MM.1S (cell line): ENCODE data around the gene ITCH.

Source experiments
- CTCF ChIP-seq: fragments of 300-600 bp; sonication (generic); IDR thresholded peaks from 2 replicates; pipeline ENCODE4 v1.5.1; 2016; ENCODE audit warnings: antibody characterized with exemption, low read length, mixed read lengths
- EZH2 ChIP-seq: fragments of 300-600 bp; sonication (generic); optimal IDR thresholded peaks from 2 replicates; pipeline ENCODE3; 2017; ENCODE audit warnings: low read depth, mild to moderate bottlenecking, antibody characterized with exemption, low read length, mixed read lengths
- EZH2phosphoT487 ChIP-seq: fragments of 300-600 bp; sonication (generic); IDR thresholded peaks from 2 replicates; pipeline ENCODE4 v1.6.1; 2018; ENCODE audit warnings: antibody characterized with exemption, low read length

- TF ChIP-seq EZH2 (no peak), CTCF (no peak), EZH2phosphoT487 (no peak)
Observed at GRCh38 chr20:34322267-34323105, 40.6 kb upstream of the ITCH start.
